H9 (cell line): Measurements from ENCODE around the gene C1QA. TPM values are rescaled to one million over a fixed set of nuclear protein-coding genes. Genes with fewer than 3 reads are reported as not detected.

Experiments
- DNase-seq: peaks from one replicate; pipeline ENCODE4 v3.0.0-alpha.2; 2017
- H2AFZ ChIP-seq: one replicate; pipeline ENCODE4 v1.6.1; 2013; ENCODE audit warnings: mild to moderate bottlenecking, low read length, control low read depth, moderate library complexity
- H2AK5ac ChIP-seq: 2 replicates; pipeline ENCODE4 v1.6.1; 2013; ENCODE audit warnings: low read length, control low read depth, mixed read lengths; ENCODE audit not compliant: insufficient read length
- H2BK120ac ChIP-seq: one replicate; pipeline ENCODE4 v1.6.1; 2013; ENCODE audit warnings: low read depth, mild to moderate bottlenecking, low read length, control low read depth, inconsistent platforms; ENCODE audit not compliant: poor library complexity, severe bottlenecking
- H2BK12ac ChIP-seq: 2 replicates; pipeline ENCODE4 v1.6.1; 2013; ENCODE audit warnings: low read length, control low read depth, mixed read lengths, low read depth; ENCODE audit not compliant: insufficient read length
- H2BK15ac ChIP-seq: 2 replicates; pipeline ENCODE4 v1.6.1; 2013; ENCODE audit warnings: low read depth, low read length, control low read depth
- H2BK20ac ChIP-seq: one replicate; pipeline ENCODE4 v1.6.1; 2013; ENCODE audit warnings: low read depth, mild to moderate bottlenecking, low read length, control low read depth, inconsistent platforms; ENCODE audit not compliant: poor library complexity, severe bottlenecking
- H2BK5ac ChIP-seq: 2 replicates; pipeline ENCODE4 v1.6.1; 2013; ENCODE audit warnings: low read length, control low read depth, mixed read lengths; ENCODE audit not compliant: insufficient read length
- H3K14ac ChIP-seq: 2 replicates; pipeline ENCODE4 v1.6.1; 2013; ENCODE audit warnings: low read length, control low read depth; ENCODE audit not compliant: insufficient read depth
- H3K18ac ChIP-seq: 2 replicates; pipeline ENCODE4 v1.6.1; 2013; ENCODE audit warnings: low read depth, mild to moderate bottlenecking, mixed read lengths, low read length, control low read depth; ENCODE audit not compliant: insufficient read length
- H3K23ac ChIP-seq: 2 replicates; pipeline ENCODE4 v1.6.1; 2013; ENCODE audit warnings: low read length, control low read depth, mixed read lengths, low read depth; ENCODE audit not compliant: insufficient read length
- H3K23me2 ChIP-seq: 2 replicates; pipeline ENCODE4 v1.6.1; 2013; ENCODE audit warnings: low read depth, mild to moderate bottlenecking, mixed read lengths, low read length, control low read depth; ENCODE audit not compliant: insufficient read length, poor library complexity, severe bottlenecking
- H3K27ac ChIP-seq: 2 replicates; pipeline ENCODE4 v1.5.1; 2013; ENCODE audit warnings: low read length, control low read depth, mixed read lengths, low read depth; ENCODE audit not compliant: insufficient read length
- H3K27me3 ChIP-seq: 2 replicates; pipeline ENCODE4 v1.6.1; 2013; ENCODE audit warnings: low read length, control low read depth, inconsistent platforms; ENCODE audit not compliant: insufficient read depth
- H3K4ac ChIP-seq: 2 replicates; pipeline ENCODE4 v1.6.1; 2013; ENCODE audit warnings: low read depth, mild to moderate bottlenecking, control low read depth, inconsistent platforms, low read length, moderate library complexity
- H3K4me1 ChIP-seq: 2 replicates; pipeline ENCODE4 v1.6.1; 2013; ENCODE audit warnings: low read length, control low read depth, inconsistent platforms; ENCODE audit not compliant: insufficient read depth
- H3K4me2 ChIP-seq: 2 replicates; pipeline ENCODE4 v1.6.1; 2013; ENCODE audit warnings: low read length, control low read depth, mixed read lengths; ENCODE audit not compliant: insufficient read length, insufficient read depth
- H3K56ac ChIP-seq: 2 replicates; pipeline ENCODE4 v1.6.1; 2013; ENCODE audit warnings: low read depth, mild to moderate bottlenecking, mixed read lengths, low read length, control low read depth; ENCODE audit not compliant: insufficient read length
- H3K79me1 ChIP-seq: 2 replicates; pipeline ENCODE4 v1.6.1; 2013; ENCODE audit warnings: low read depth, mild to moderate bottlenecking, moderate library complexity, low read length, control low read depth, inconsistent platforms; ENCODE audit not compliant: insufficient read depth, poor library complexity, severe bottlenecking
- H3K79me2 ChIP-seq: 2 replicates; pipeline ENCODE4 v1.6.1; 2013; ENCODE audit warnings: low read length, control low read depth, inconsistent platforms; ENCODE audit not compliant: insufficient read depth
- H3K9ac ChIP-seq: 2 replicates; pipeline ENCODE4 v1.6.1; 2013; ENCODE audit warnings: low read length, control low read depth, mixed read lengths; ENCODE audit not compliant: insufficient read length; ENCODE audit errors: extremely low read depth
- H3K9me3 ChIP-seq: one replicate; pipeline ENCODE4 v1.6.1; 2013; ENCODE audit warnings: low read depth, low read length, inconsistent platforms; ENCODE audit not compliant: control insufficient read depth
- H3T11ph ChIP-seq: one replicate; pipeline ENCODE4 v1.6.1; 2013; ENCODE audit warnings: mild to moderate bottlenecking, low read length, control low read depth, inconsistent platforms
- H4K20me1 ChIP-seq: one replicate; pipeline ENCODE4 v1.6.1; 2013; ENCODE audit not compliant: control insufficient read depth, insufficient read length, insufficient read depth
- H4K5ac ChIP-seq: 2 replicates; pipeline ENCODE4 v1.6.1; 2013; ENCODE audit warnings: low read depth, mild to moderate bottlenecking, mixed read lengths, low read length, control low read depth; ENCODE audit not compliant: insufficient read length
- H4K8ac ChIP-seq: replicated peaks from 2 replicates; pipeline ENCODE4 v1.6.1; 2013; ENCODE audit warnings: low read length, control low read depth, mixed read lengths, low read depth; ENCODE audit not compliant: insufficient read length
- H4K91ac ChIP-seq: 2 replicates; pipeline ENCODE4 v1.6.1; 2013; ENCODE audit warnings: low read depth, mild to moderate bottlenecking, moderate library complexity, mixed read lengths, low read length, control low read depth; ENCODE audit not compliant: insufficient read length
- H3K27ac Mint-ChIP-seq, 3 experiments: 2 replicates in 2 of 3; 3 replicates in 1 of 3; pipeline ENCODE4 v1.8.0; 2020 to 2021; ENCODE audit warnings: mixed read lengths in 3 of 3, mild to moderate bottlenecking in 1 of 3, moderate library complexity in 1 of 3
- H3K27me3 Mint-ChIP-seq: 2 replicates; pipeline ENCODE4 v1.8.0; 2021; ENCODE audit warnings: low read depth, mild to moderate bottlenecking, moderate library complexity, mixed read lengths
- H3K36me3 Mint-ChIP-seq, 3 experiments: 2 replicates in 2 of 3; 3 replicates in 1 of 3; pipeline ENCODE4 v1.8.0; 2020 to 2021; ENCODE audit warnings: low read depth in 3 of 3, mixed read lengths in 3 of 3; ENCODE audit not compliant: insufficient read depth in 1 of 3
- H3K4me1 Mint-ChIP-seq, 2 experiments: 2 replicates each; pipeline ENCODE4 v1.8.0; 2020; ENCODE audit warnings: mixed read lengths in 2 of 2
- H3K4me3 Mint-ChIP-seq, 2 experiments: 2 replicates in 1 of 2; 3 replicates in 1 of 2; pipeline ENCODE4 v1.8.0; 2020 to 2021; ENCODE audit warnings: mild to moderate bottlenecking in 2 of 2, mixed read lengths in 2 of 2, moderate library complexity in 1 of 2
- H3K9me3 Mint-ChIP-seq, 2 experiments: 2 replicates in 1 of 2; 3 replicates in 1 of 2; pipeline ENCODE4 v1.8.0; 2020; ENCODE audit warnings: mild to moderate bottlenecking in 2 of 2, mixed read lengths in 2 of 2, moderate library complexity in 1 of 2
- CTCF ChIP-seq: fragments of 200-600 bp; sonication (generic); conservative IDR thresholded peaks from 3 replicates; pipeline ENCODE4 v1.8.0; 2021; ENCODE audit warnings: antibody characterized with exemption, mild to moderate bottlenecking
- WGBS: extraction: QIAGEN DNeasy Blood & Tissue Kit; methylation state at CpG from one replicate; pipeline ENCODE4 v1.1.7; 2013; ENCODE audit warnings: missing lambda C conversion rate, low lambda C conversion rate, mixed read lengths; ENCODE audit not compliant: insufficient read length; ENCODE audit errors: extremely low coverage; 5-methylcytosine and 5-hydroxymethylcytosine counted together
- total RNA-seq: library from RNA; stranded (reverse); gene quantifications from 2 replicates; pipeline ENCODE4 v1.2.1, GENCODE V29; 2021

The C1QA gene
- total RNA-seq, 1 experiment from 2014 or later, result not detected

DNA sequence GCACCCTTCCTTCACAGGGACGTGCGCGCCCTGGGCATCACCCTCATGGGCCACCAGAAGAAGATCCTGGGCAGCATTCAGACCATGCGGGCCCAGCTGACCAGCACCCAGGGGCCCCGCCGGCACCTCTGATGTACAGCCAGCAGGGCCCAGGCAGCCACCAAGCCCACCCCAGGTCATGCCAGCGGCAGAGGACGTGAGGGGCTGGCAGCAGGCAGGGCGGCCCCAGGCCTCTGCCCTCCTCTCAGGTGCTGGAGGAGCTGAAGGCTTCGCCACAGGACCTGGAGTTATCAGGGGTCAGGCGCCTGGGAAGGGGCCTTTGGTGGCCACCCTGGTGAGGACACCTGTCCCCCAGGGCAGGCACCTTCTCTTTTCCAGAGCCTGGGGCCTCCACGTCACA is 34.8 kb upstream of the C1QA start:
- no peak overlapping the region for H4K8ac ChIP-seq
- H3K4me2 ChIP-seq, result no peak overlapping the region
- TF ChIP-seq CTCF, result no peak
- Mint-ChIP-seq H3K4me1 (peaks cover 8 to 33% of the 10 kb centered on the region in 2 experiments), H3K4me3 (no peak overlapping the region), H3K27ac (no peak overlapping the region), H3K36me3 (no peaks in the 10 kb centered on the region), H3K9me3 (no peaks in the 10 kb centered on the region; a peak in 1 of 5 replicates), H3K27me3 (peaks cover 26% of the 10 kb centered on the region)
- no peak overlapping the region for H2BK12ac ChIP-seq
- H3K4ac ChIP-seq, result no peak overlapping the region
- no peak overlapping the region for H2AK5ac ChIP-seq
- no peak overlapping the region for H4K91ac ChIP-seq
- H3K9ac ChIP-seq, result no peak overlapping the region
- no peaks in the 10 kb centered on the region for H3K79me1 ChIP-seq
- no peak overlapping the region for H3K56ac ChIP-seq
- DNase-seq, result no peak
- H3K14ac ChIP-seq, result no peak overlapping the region
- no peak overlapping the region for H2BK120ac ChIP-seq
- H3K27ac ChIP-seq, result no peak overlapping the region
- no peaks in the 10 kb centered on the region for H3K23me2 ChIP-seq
- H4K20me1 ChIP-seq, result no peaks in the 10 kb centered on the region
- no peaks in the 10 kb centered on the region for H3K79me2 ChIP-seq
- no peak overlapping the region for H2BK15ac ChIP-seq
- H4K5ac ChIP-seq, result no peak overlapping the region
- H3K23ac ChIP-seq, result no peak overlapping the region
- H2AFZ ChIP-seq, result no peak overlapping the region
- H3K27me3 ChIP-seq, result no peaks in the 10 kb centered on the region
- H2BK20ac ChIP-seq, result no peak overlapping the region
- no peak overlapping the region for H3T11ph ChIP-seq
- no peak overlapping the region for H2BK5ac ChIP-seq
- H3K9me3 ChIP-seq, result no peaks in the 10 kb centered on the region
- no CpG with 5 or more reads among the region's 12 CpGs for WGBS
- H3K18ac ChIP-seq, result no peak overlapping the region
- no peaks in the 10 kb centered on the region for H3K4me1 ChIP-seq
